Measurements from ENCODE around the gene BAHD1. TPM values are rescaled to one million over a fixed set of nuclear protein-coding genes. Genes with fewer than 3 reads are reported as not detected.

BAHD1 gene
- total RNA-seq: 10 to 100 TPM in 2 of 3 donors, 1 to 10 TPM in 1; 9.9 to 14.6 (median 11.8) TPM

DNA sequence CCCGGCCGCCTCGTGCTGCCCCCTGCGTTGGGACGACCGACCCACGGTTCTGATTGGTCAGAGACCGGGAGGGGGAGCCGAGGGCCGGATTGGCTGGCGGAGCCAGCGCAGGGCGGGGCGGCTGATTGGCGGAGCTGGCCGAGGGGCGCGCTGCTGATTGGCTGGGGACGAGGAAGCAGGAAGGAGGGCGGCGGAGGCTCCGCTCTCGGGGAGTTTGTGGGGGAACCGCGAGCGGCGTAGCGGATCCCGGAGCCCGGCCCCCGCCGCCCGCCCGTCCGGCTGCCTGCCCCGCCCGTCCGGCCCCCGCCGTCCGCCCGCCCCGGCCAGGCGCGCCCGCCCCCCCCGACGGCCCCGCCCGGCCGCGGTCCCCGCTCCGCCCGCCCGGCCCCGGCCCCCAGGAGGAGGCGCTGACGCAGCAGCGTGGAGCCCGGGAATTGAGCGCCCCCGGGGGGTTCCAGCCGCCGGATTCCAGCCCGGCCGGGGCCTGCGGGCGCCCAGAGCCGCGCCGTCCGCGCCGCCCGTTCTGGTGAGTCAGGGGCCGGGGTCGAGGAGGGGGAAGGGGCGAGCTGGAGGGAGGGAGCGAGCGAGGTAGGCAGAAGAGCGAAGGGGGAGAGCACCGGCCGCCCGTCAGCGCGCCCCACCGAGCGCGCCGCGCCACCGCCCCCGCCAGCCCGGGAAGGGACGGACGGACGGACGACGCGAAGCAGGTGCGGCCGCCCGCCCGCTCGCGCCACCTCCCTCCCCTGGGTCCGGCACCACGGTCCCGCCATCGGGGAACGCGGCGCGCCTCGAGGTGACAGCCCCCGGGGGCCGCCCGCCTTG, at the start of gene BAHD1:
Gene BAHD1, plus strand, starts transcription at position 211 of the 822 bp plus-strand sequence. CDS start 17,512 bp downstream, outside the sequence.
- Histone ChIP-seq H3K4me3 (peak within 1 kb of the TSS; percentile 86 to 93 (median 86)), H3K27me3 (no peaks in the 10 kb centered on the region), H3K9me3 (no peaks in the 10 kb centered on the region), H3K36me3 (no peaks in the 10 kb centered on the region), H3K4me1 (peaks cover 13 to 27% of the 10 kb centered on the region in 2 donors), H3K27ac (peak within 1 kb of the TSS; percentile 73 to 88)
- peak; percentile 93 to 95 for DNase-seq (ENCODE audit: low spot score in 2 of 2)
- intact Hi-C loops (cut with DNase I; ENCODE audit: low total_unique reads): no loop called here
- TF ChIP-seq POLR2AphosphoS5 (IDR thresholded peaks at IDR 0.05): peak in 1 of 3 donors; percentile 32
- TF ChIP-seq, protein P1, sequence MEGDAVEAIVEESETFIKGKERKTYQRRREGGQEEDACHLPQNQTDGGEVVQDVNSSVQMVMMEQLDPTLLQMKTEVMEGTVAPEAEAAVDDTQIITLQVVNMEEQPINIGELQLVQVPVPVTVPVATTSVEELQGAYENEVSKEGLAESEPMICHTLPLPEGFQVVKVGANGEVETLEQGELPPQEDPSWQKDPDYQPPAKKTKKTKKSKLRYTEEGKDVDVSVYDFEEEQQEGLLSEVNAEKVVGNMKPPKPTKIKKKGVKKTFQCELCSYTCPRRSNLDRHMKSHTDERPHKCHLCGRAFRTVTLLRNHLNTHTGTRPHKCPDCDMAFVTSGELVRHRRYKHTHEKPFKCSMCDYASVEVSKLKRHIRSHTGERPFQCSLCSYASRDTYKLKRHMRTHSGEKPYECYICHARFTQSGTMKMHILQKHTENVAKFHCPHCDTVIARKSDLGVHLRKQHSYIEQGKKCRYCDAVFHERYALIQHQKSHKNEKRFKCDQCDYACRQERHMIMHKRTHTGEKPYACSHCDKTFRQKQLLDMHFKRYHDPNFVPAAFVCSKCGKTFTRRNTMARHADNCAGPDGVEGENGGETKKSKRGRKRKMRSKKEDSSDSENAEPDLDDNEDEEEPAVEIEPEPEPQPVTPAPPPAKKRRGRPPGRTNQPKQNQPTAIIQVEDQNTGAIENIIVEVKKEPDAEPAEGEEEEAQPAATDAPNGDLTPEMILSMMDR (IDR thresholded peaks at IDR 0.05): no peak

DNA sequence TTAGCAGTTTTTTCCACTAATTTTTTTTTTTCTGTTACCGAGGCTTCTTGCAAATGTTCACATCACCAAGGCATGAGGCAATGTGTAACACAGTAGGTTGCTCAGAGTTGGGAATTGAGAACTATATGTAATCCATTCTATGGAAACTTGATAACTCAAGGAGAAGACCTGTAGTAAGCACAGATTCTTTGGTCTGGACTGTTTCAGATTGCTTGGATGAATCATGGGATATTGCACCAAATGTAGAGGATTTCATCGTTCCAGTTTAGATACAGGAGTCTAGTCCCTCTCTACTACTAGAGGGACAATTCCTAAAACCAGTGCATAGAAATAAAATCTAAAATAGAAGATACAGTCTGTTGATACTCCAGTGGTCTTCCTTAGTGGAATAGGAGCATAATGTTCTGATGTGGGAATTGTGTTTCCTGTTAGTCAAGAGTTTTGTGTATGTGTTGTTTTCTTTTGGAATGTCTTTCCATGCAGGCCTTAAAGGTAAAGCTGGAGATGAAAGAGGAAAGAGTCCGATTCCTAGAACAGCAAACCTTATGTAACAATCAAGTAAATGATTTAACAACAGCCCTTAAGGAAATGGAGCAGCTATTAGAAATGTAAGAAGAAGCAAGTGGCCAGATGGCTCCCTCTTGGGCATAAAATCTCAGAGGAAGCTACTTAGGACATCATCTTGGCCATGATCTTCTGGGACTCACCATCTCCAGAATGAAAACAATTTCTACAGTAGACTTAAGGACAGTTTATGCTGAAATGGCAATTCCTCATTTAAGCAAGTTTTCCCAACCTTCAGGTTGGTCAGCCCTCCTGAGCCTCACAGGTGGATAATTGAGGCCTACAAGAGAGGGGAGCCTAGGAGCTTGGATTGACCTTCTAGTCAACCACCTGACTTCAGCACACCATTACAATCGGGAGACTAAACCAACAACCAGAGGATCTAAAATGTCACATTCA, 47.5 kb upstream of the BAHD1 start:
- intact Hi-C loops (cut with DNase I; ENCODE audit: low total_unique reads): no loop called here
- H3K4me3 ChIP-seq: no peak overlapping the region
- no peaks in the 10 kb centered on the region for H3K36me3 ChIP-seq
- no peak overlapping the region for H3K27ac ChIP-seq
- H3K4me1 ChIP-seq: no peaks in the 10 kb centered on the region
- no peak for TF ChIP-seq POLR2A (IDR thresholded peaks at IDR 0.05)
- TF ChIP-seq, protein P1 (IDR thresholded peaks at IDR 0.05): no peak
- no peak for TF ChIP-seq POLR2AphosphoS5 (IDR thresholded peaks at IDR 0.05)
- H3K9me3 ChIP-seq: no peaks in the 10 kb centered on the region
- DNase-seq (ENCODE audit: low spot score in 2 of 2): no peak
- no peaks in the 10 kb centered on the region for H3K27me3 ChIP-seq

- H3K27ac ChIP-seq: no peak overlapping the region
- intact Hi-C loops (cut with DNase I; ENCODE audit: low total_unique reads): no loop called here
- H3K27me3 ChIP-seq: no peaks in the 10 kb centered on the region
- DNase-seq (ENCODE audit: low spot score in 2 of 2): no peak
- H3K4me3 ChIP-seq: no peak overlapping the region
- no peaks in the 10 kb centered on the region for H3K36me3 ChIP-seq
- no peaks in the 10 kb centered on the region for H3K4me1 ChIP-seq
- TF ChIP-seq, protein P1 (IDR thresholded peaks at IDR 0.05): no peak
- TF ChIP-seq POLR2AphosphoS5 (IDR thresholded peaks at IDR 0.05): no peak
- no peak for TF ChIP-seq POLR2A (IDR thresholded peaks at IDR 0.05)
- H3K9me3 ChIP-seq: no peaks in the 10 kb centered on the region
Observed at GRCh38 chr15:40397688-40398412, 42.9 kb upstream of the BAHD1 start.

GRCh38 chr15:40398413-40398873, 42.3 kb upstream of the BAHD1 start:
- H3K4me3 ChIP-seq: no peak overlapping the region
- H3K27me3 ChIP-seq: no peaks in the 10 kb centered on the region
- DNase-seq (ENCODE audit: low spot score in 2 of 2): no peak
- TF ChIP-seq POLR2AphosphoS5 (IDR thresholded peaks at IDR 0.05) (no peak), POLR2A (IDR thresholded peaks at IDR 0.05) (no peak)
- TF ChIP-seq, protein P1 (IDR thresholded peaks at IDR 0.05): no peak
- no peaks in the 10 kb centered on the region for H3K4me1 ChIP-seq
- no peaks in the 10 kb centered on the region for H3K36me3 ChIP-seq
- no peak overlapping the region for H3K27ac ChIP-seq
- no peaks in the 10 kb centered on the region for H3K9me3 ChIP-seq
- intact Hi-C loops (cut with DNase I; ENCODE audit: low total_unique reads): no loop called here
